HFF-Myc (cell line): ENCODE data around the gene HPCAL1.

Experiments used
- DNase-seq: peaks from one replicate; pipeline ENCODE4 v3.0.0-alpha.2; 2011; ENCODE audit warnings: low read depth; ENCODE audit errors: extremely low read depth
- H3K4me3 ChIP-seq: replicated peaks from 2 replicates; pipeline ENCODE4 v1.5.1; 2011; ENCODE audit warnings: low read depth, mild to moderate bottlenecking, control low read depth, low read length
- CTCF ChIP-seq: IDR thresholded peaks from 2 replicates; pipeline ENCODE4 v1.5.1; 2012; ENCODE audit warnings: mild to moderate bottlenecking, low read depth, low read length, control low read depth; ENCODE audit errors: missing control alignments

Gene HPCAL1

GRCh38 chr2:10274983-10275802, 27.5 kb upstream of the HPCAL1 start:
- no peak overlapping the region for H3K4me3 ChIP-seq
- DNase-seq: no peak
- no peak for TF ChIP-seq CTCF

GRCh38 chr2:10276481-10277292, 26.0 kb upstream of the HPCAL1 start:
- H3K4me3 ChIP-seq: no peak overlapping the region
- no peak for DNase-seq
- TF ChIP-seq CTCF: no peak

- no peak for TF ChIP-seq CTCF
- DNase-seq: no peak
These were observed 25.2 kb upstream of the HPCAL1 start for GRCh38 chr2:10277293-10278028.

GRCh38 chr2:10278029-10278762, 24.5 kb upstream of the HPCAL1 start:
- no peak for DNase-seq
- no peak for TF ChIP-seq CTCF
- no peak overlapping the region for H3K4me3 ChIP-seq

More at GRCh38 chr2:10277293-10278028, 25.2 kb upstream of the HPCAL1 start:
- no peak overlapping the region for H3K4me3 ChIP-seq

- TF ChIP-seq CTCF: no peak
- DNase-seq: no peak
- H3K4me3 ChIP-seq: no peak overlapping the region
These were observed 23.8 kb upstream of the HPCAL1 start for GRCh38 chr2:10278763-10279471.
